Measurements from ENCODE around the gene AMIGO3. TPM values are rescaled to one million over a fixed set of nuclear protein-coding genes. Genes with fewer than 3 reads are reported as not detected.
"Not testable (repeated sequence)": the region's sequence is repeated elsewhere in the genome, so short reads cannot be mapped to it uniquely, and the experiment has no call there.

Gene AMIGO3
- total RNA-seq, 1 experiment from 2014 or later: not detected

GRCh38 chr3:49689908-49690624 is 29.4 kb downstream of the AMIGO3 start:
- Mint-ChIP-seq H3K27ac (ENCODE audit: low read depth, unreplicated experiment) (peak overlapping the region; percentile 86), H3K4me1 (ENCODE audit: insufficient read depth, unreplicated experiment) (peaks cover 16% of the 10 kb centered on the region), H3K36me3 (ENCODE audit: insufficient read depth, unreplicated experiment) (peaks cover 15% of the 10 kb centered on the region), H3K4me3 (ENCODE audit: unreplicated experiment) (peak overlapping the region; percentile 85)
- ChIA-PET CTCF (interaction anchor here (0.7 kb wide), 1 partner anchor 10 kb away, joined by 3 read pairs; no protein-coding TSS in a partner anchor), POLR2A (interaction anchor here (0.8 to 1.3 kb wide), 4 partner anchors 10 to 150 kb away, joined by 4 to 8 read pairs (median 4); no protein-coding TSS in a partner anchor)
- DNase-seq (ENCODE audit: unreplicated experiment); intact Hi-C loops (cut with micrococcal nuclease); H3K27me3 Mint-ChIP-seq (ENCODE audit: insufficient read depth, unreplicated experiment); BruUV-seq (replicated peaks); H3K9me3 Mint-ChIP-seq (ENCODE audit: unreplicated experiment): not testable (repeated sequence)

GRCh38 chr3:49689046-49689907 is 30.2 kb downstream of the AMIGO3 start, which contains the start of the genes MST1 and RNF123:
Gene MST1 (minus strand): TSS chr3:49689474. CDS start chr3:49688691, 783 bp downstream.
Gene RNF123 (plus strand): TSS chr3:49689557. CDS start chr3:49691166, 1,609 bp downstream.
- intact Hi-C loops (cut with micrococcal nuclease): no loop called here
- peaks cover 15% of the 10 kb centered on the region for H3K36me3 Mint-ChIP-seq (ENCODE audit: insufficient read depth, unreplicated experiment)
- H3K4me1 Mint-ChIP-seq (ENCODE audit: insufficient read depth, unreplicated experiment): peaks cover 16% of the 10 kb centered on the region
- peak; percentile 14 for TF ChIP-seq CTCF (IDR thresholded peaks at IDR 0.05; ENCODE audit: unreplicated experiment)
- peak within 1 kb of the TSS; percentile 86 for H3K27ac Mint-ChIP-seq (ENCODE audit: low read depth, unreplicated experiment)
- CTCF ChIA-PET: interaction anchor here (0.7 kb wide), 1 partner anchor 9 kb away, joined by 3 read pairs; no protein-coding TSS in a partner anchor
- TSS peak; percentile 85 for BruUV-seq (replicated peaks)
- no peaks in the 10 kb centered on the region for H3K9me3 Mint-ChIP-seq (ENCODE audit: unreplicated experiment)
- peak; percentile 88 for DNase-seq (ENCODE audit: unreplicated experiment)
- no peaks in the 10 kb centered on the region for H3K27me3 Mint-ChIP-seq (ENCODE audit: insufficient read depth, unreplicated experiment)
- peak within 1 kb of the TSS; percentile 85 for H3K4me3 Mint-ChIP-seq (ENCODE audit: unreplicated experiment)
- POLR2A ChIA-PET: interaction anchor here (0.8 to 1.3 kb wide), 4 partner anchors 9 to 150 kb away, joined by 4 to 8 read pairs (median 4); no protein-coding TSS in a partner anchor

GRCh38 chr3:49688338-49689045 is 31.0 kb downstream of the AMIGO3 start:
- H3K4me3 Mint-ChIP-seq (ENCODE audit: unreplicated experiment): peak overlapping the region; percentile 85
- intact Hi-C loops (cut with micrococcal nuclease); BruUV-seq (replicated peaks); H3K27me3 Mint-ChIP-seq (ENCODE audit: insufficient read depth, unreplicated experiment); H3K9me3 Mint-ChIP-seq (ENCODE audit: unreplicated experiment); DNase-seq (ENCODE audit: unreplicated experiment); CTCF ChIA-PET: not testable (repeated sequence)
- H3K4me1 Mint-ChIP-seq (ENCODE audit: insufficient read depth, unreplicated experiment): peaks cover 16% of the 10 kb centered on the region
- peak overlapping the region; percentile 86 for H3K27ac Mint-ChIP-seq (ENCODE audit: low read depth, unreplicated experiment)
- H3K36me3 Mint-ChIP-seq (ENCODE audit: insufficient read depth, unreplicated experiment): peaks cover 15% of the 10 kb centered on the region
- POLR2A ChIA-PET: interaction anchor here (1.2 to 1.3 kb wide), 2 partner anchors 9 to 13 kb away, joined by 4 to 8 read pairs; no protein-coding TSS in a partner anchor

- H3K9me3 Mint-ChIP-seq (ENCODE audit: unreplicated experiment); H3K27me3 Mint-ChIP-seq (ENCODE audit: insufficient read depth, unreplicated experiment); H3K4me3 Mint-ChIP-seq (ENCODE audit: unreplicated experiment); CTCF ChIA-PET; BruUV-seq (replicated peaks); H3K27ac Mint-ChIP-seq (ENCODE audit: low read depth, unreplicated experiment); intact Hi-C loops (cut with micrococcal nuclease); DNase-seq (ENCODE audit: unreplicated experiment); POLR2A ChIA-PET: not testable (repeated sequence)
- peaks cover 11% of the 10 kb centered on the region for H3K36me3 Mint-ChIP-seq (ENCODE audit: insufficient read depth, unreplicated experiment)
- H3K4me1 Mint-ChIP-seq (ENCODE audit: insufficient read depth, unreplicated experiment): peaks cover 16% of the 10 kb centered on the region
Observed at GRCh38 chr3:49687424-49687795, 32.1 kb downstream of the AMIGO3 start.

- H3K27me3 Mint-ChIP-seq (ENCODE audit: insufficient read depth, unreplicated experiment); H3K36me3 Mint-ChIP-seq (ENCODE audit: insufficient read depth, unreplicated experiment); H3K27ac Mint-ChIP-seq (ENCODE audit: low read depth, unreplicated experiment); intact Hi-C loops (cut with micrococcal nuclease); BruUV-seq (replicated peaks); POLR2A ChIA-PET; H3K4me3 Mint-ChIP-seq (ENCODE audit: unreplicated experiment); CTCF ChIA-PET; H3K9me3 Mint-ChIP-seq (ENCODE audit: unreplicated experiment); DNase-seq (ENCODE audit: unreplicated experiment): not testable (repeated sequence)
- H3K4me1 Mint-ChIP-seq (ENCODE audit: insufficient read depth, unreplicated experiment): peaks cover 16% of the 10 kb centered on the region
Observed at GRCh38 chr3:49686769-49687423, 32.6 kb downstream of the AMIGO3 start.

- peaks cover 16% of the 10 kb centered on the region for H3K4me1 Mint-ChIP-seq (ENCODE audit: insufficient read depth, unreplicated experiment)
- intact Hi-C loops (cut with micrococcal nuclease); CTCF ChIA-PET; H3K4me3 Mint-ChIP-seq (ENCODE audit: unreplicated experiment); H3K36me3 Mint-ChIP-seq (ENCODE audit: insufficient read depth, unreplicated experiment); H3K9me3 Mint-ChIP-seq (ENCODE audit: unreplicated experiment); BruUV-seq (replicated peaks); H3K27ac Mint-ChIP-seq (ENCODE audit: low read depth, unreplicated experiment); DNase-seq (ENCODE audit: unreplicated experiment); POLR2A ChIA-PET; H3K27me3 Mint-ChIP-seq (ENCODE audit: insufficient read depth, unreplicated experiment): not testable (repeated sequence)
Observed at GRCh38 chr3:49686346-49686745, 33.1 kb downstream of the AMIGO3 start.

GRCh38 chr3:49685846-49686245 is 33.6 kb downstream of the AMIGO3 start:
- BruUV-seq (replicated peaks); H3K4me3 Mint-ChIP-seq (ENCODE audit: unreplicated experiment); CTCF ChIA-PET; H3K9me3 Mint-ChIP-seq (ENCODE audit: unreplicated experiment); H3K27me3 Mint-ChIP-seq (ENCODE audit: insufficient read depth, unreplicated experiment); POLR2A ChIA-PET; H3K27ac Mint-ChIP-seq (ENCODE audit: low read depth, unreplicated experiment); intact Hi-C loops (cut with micrococcal nuclease); DNase-seq (ENCODE audit: unreplicated experiment); H3K36me3 Mint-ChIP-seq (ENCODE audit: insufficient read depth, unreplicated experiment): not testable (repeated sequence)
- peaks cover 14% of the 10 kb centered on the region for H3K4me1 Mint-ChIP-seq (ENCODE audit: insufficient read depth, unreplicated experiment)
